Astrocyte (in vitro differentiated cells and primary cell): ENCODE results near the gene PPP1R13B.

ENCODE experiments used
- CTCF ChIP-seq: IDR thresholded peaks from 2 replicates; pipeline ENCODE4 v1.5.1; 2011; ENCODE audit warnings: low read depth, mild to moderate bottlenecking, inconsistent platforms, low read length, moderate library complexity; ENCODE audit not compliant: insufficient read depth
- EZH2 ChIP-seq: IDR thresholded peaks from 2 replicates; pipeline ENCODE4 v1.6.1; 2012; ENCODE audit warnings: mild to moderate bottlenecking, low read length, inconsistent platforms; ENCODE audit not compliant: insufficient read depth

- no peak for TF ChIP-seq CTCF
- TF ChIP-seq EZH2, result no peak
Measured at GRCh38 chr14:103704708-103705107, 142.7 kb downstream of the PPP1R13B start.
